PC-3 (cell line): ENCODE results near the gene MACROD2. TPM values are rescaled to one million over a fixed set of nuclear protein-coding genes. Genes with fewer than 3 reads are reported as not detected.

Experiments used
- ATAC-seq: fragments of 200-7000 bp; cut with Tn5 transposase; 2 replicates; pipeline ENCODE4 v1.9.1; 2020; ENCODE audit warnings: mild to moderate bottlenecking, moderate library complexity
- BruUV-seq: library from RNA; stranded (reverse); fragments of 400-500 nt; replicated peaks from 2 replicates; lab custom pipeline; 2021; lab: Mats Ljungman, UMichigan
- CTCF ChIA-PET: fragments of 300-600 bp; sonication (Branson Sonifier 250); formaldehyde crosslinking; loops from one replicate; lab custom pipeline; 2022; ENCODE audit warnings: antibody characterized with exemption; lab: Charles Lee
- POLR2A ChIA-PET: fragments of 300-600 bp; sonication (Branson Sonifier 250); formaldehyde crosslinking; loops from one replicate; lab custom pipeline; 2022; ENCODE audit warnings: antibody characterized with exemption; ENCODE audit not compliant: unreplicated experiment; lab: Charles Lee
- DNase-seq: peaks from one replicate; pipeline ENCODE4 v3.0.0-alpha.2; 2015
- H2AFZ ChIP-seq: fragments of 300-600 bp; sonication (generic); 2 replicates; pipeline ENCODE4 v1.6.0; 2016; ENCODE audit warnings: antibody characterized with exemption, low read length
- H3F3A ChIP-seq: fragments of 300-600 bp; sonication (generic); one replicate; pipeline ENCODE4 v1.6.0; 2017; ENCODE audit warnings: antibody characterized with exemption, low read length, control low read depth, mild to moderate bottlenecking; ENCODE audit not compliant: unreplicated experiment
- H3K27ac ChIP-seq: fragments of 300-600 bp; sonication (generic); 2 replicates; pipeline ENCODE4 v1.5.1; 2016; ENCODE audit warnings: mild to moderate bottlenecking, low read length
- H3K27me3 ChIP-seq: fragments of 300-600 bp; sonication (generic); 2 replicates; pipeline ENCODE4 v1.6.1; 2016; ENCODE audit warnings: low read length, mixed read lengths
- H3K36me3 ChIP-seq: fragments of 300-600 bp; sonication (generic); 2 replicates; pipeline ENCODE4 v1.6.1; 2016; ENCODE audit warnings: low read depth, mixed run types, low read length, mixed read lengths
- H3K4me1 ChIP-seq: fragments of 300-600 bp; sonication (generic); 2 replicates; pipeline ENCODE4 v1.5.1; 2016; ENCODE audit warnings: low read length; ENCODE audit not compliant: insufficient read depth
- H3K4me2 ChIP-seq: fragments of 300-600 bp; sonication (generic); 2 replicates; pipeline ENCODE4 v1.6.0; 2016; ENCODE audit warnings: low read length
- H3K4me3 ChIP-seq: fragments of 300-600 bp; sonication (generic); 2 replicates; pipeline ENCODE4 v1.5.1; 2016; ENCODE audit warnings: mild to moderate bottlenecking, low read length, mixed read lengths
- H3K79me2 ChIP-seq: fragments of 300-600 bp; sonication (generic); 2 replicates; pipeline ENCODE4 v1.6.1; 2017; ENCODE audit warnings: low read length, mixed read lengths
- H3K9ac ChIP-seq: fragments of 300-600 bp; sonication (generic); 2 replicates; pipeline ENCODE4 v1.6.0; 2016; ENCODE audit warnings: mild to moderate bottlenecking, low read length
- H3K9me2 ChIP-seq: fragments of 300-600 bp; sonication (generic); replicated peaks from 2 replicates; pipeline ENCODE4 v1.6.1; 2016; ENCODE audit warnings: mixed run types, low read length, mixed read lengths
- H3K9me3 ChIP-seq: fragments of 300-600 bp; sonication (generic); 2 replicates; pipeline ENCODE4 v1.6.1; 2016; ENCODE audit warnings: low read length, mixed read lengths
- H4K20me1 ChIP-seq: fragments of 300-600 bp; sonication (generic); 2 replicates; pipeline ENCODE4 v1.6.1; 2016; ENCODE audit warnings: low read length, mixed read lengths
- EZH2 ChIP-seq: fragments of 300-600 bp; sonication (generic); IDR thresholded peaks from one replicate; pipeline ENCODE4 v1.6.1; 2017; ENCODE audit warnings: antibody characterized with exemption, mild to moderate bottlenecking, low read length; ENCODE audit not compliant: unreplicated experiment
- EZH2phosphoT487 ChIP-seq: fragments of 300-600 bp; sonication (generic); IDR thresholded peaks from 2 replicates; pipeline ENCODE4 v1.6.1; 2018; ENCODE audit warnings: mild to moderate bottlenecking, antibody characterized with exemption, low read length, borderline replicate concordance
- intact Hi-C: fragments of 100-400 bp; cut with micrococcal nuclease; formaldehyde crosslinking; loops from 2 replicates; pipeline ENCODE4 v1.9.0; 2023
- total RNA-seq: library from RNA; depleted of rRNA; stranded (reverse); fragments of >200 nt; gene quantifications from 2 replicates; pipeline ENCODE4 v1.2.3, GENCODE V29; 2014
- TF ChIP-seq, protein P1 (sequence below): fragments of 300-600 bp; sonication (generic); conservative IDR thresholded peaks from 2 replicates; pipeline ENCODE4 v1.5.1; 2017; ENCODE audit warnings: antibody characterized with exemption, low read depth, mild to moderate bottlenecking, low read length

MACROD2 gene
- total RNA-seq, 1 experiment from 2014 or later: 3.1 TPM

DNA sequence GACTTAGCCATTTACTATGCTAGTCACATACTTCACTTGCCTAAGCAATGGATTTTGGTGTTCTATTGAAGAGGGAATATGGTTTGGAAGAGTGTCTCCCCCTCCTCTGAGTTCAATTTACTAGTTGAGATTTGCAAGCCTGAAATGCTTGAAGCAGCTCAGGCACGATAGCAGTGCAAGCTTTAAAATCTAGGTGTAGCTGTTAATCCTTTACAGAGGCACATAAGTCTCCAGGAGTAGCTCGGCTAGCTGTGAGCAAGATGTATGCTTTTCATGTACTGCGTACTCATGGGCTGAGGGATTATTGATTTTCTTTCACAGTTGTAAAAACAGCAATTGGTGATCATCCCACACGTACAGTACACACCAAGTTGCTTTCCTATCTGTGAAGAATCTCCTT, 341.4 kb downstream of the MACROD2 start:
- BruUV-seq: no TSS peak
- TF ChIP-seq EZH2: no peak
- no peak for TF ChIP-seq EZH2phosphoT487
- TF ChIP-seq, protein P1, sequence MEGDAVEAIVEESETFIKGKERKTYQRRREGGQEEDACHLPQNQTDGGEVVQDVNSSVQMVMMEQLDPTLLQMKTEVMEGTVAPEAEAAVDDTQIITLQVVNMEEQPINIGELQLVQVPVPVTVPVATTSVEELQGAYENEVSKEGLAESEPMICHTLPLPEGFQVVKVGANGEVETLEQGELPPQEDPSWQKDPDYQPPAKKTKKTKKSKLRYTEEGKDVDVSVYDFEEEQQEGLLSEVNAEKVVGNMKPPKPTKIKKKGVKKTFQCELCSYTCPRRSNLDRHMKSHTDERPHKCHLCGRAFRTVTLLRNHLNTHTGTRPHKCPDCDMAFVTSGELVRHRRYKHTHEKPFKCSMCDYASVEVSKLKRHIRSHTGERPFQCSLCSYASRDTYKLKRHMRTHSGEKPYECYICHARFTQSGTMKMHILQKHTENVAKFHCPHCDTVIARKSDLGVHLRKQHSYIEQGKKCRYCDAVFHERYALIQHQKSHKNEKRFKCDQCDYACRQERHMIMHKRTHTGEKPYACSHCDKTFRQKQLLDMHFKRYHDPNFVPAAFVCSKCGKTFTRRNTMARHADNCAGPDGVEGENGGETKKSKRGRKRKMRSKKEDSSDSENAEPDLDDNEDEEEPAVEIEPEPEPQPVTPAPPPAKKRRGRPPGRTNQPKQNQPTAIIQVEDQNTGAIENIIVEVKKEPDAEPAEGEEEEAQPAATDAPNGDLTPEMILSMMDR: no peak; the same call in 1 of the 2 replicates
- peak overlapping the region; percentile 67 for H3K9ac ChIP-seq
- peak; percentile 63 for DNase-seq
- H3K4me1 ChIP-seq: peaks cover 15% of the 10 kb centered on the region
- intact Hi-C loops: loop anchor here (1.0 to 5.0 kb wide), 11 partner anchors 91 to 1594 kb away; no protein-coding TSS in a partner anchor
- no peaks in the 10 kb centered on the region for H3K36me3 ChIP-seq
- H3K27ac ChIP-seq: peak overlapping the region; percentile 44
- peak; percentile 78 for ATAC-seq
- peak overlapping the region; percentile 85 for H2AFZ ChIP-seq
- H3F3A ChIP-seq: no peaks in the 10 kb centered on the region
- H3K9me3 ChIP-seq: no peaks in the 10 kb centered on the region
- ChIA-PET POLR2A (no interaction called here), CTCF (interaction anchor here (0.5 to 2.0 kb wide), 15 partner anchors 70 to 1591 kb away, joined by 3 to 12 read pairs (median 3); no protein-coding TSS in a partner anchor)
- H3K79me2 ChIP-seq: peaks cover 3% of the 10 kb centered on the region; the same call in 1 of the 2 replicates
- no peaks in the 10 kb centered on the region for H3K9me2 ChIP-seq
- peak overlapping the region; percentile 75 for H3K4me3 ChIP-seq
- no peaks in the 10 kb centered on the region for H3K27me3 ChIP-seq
- H4K20me1 ChIP-seq: no peaks in the 10 kb centered on the region
- peak overlapping the region; percentile 85 for H3K4me2 ChIP-seq

DNA sequence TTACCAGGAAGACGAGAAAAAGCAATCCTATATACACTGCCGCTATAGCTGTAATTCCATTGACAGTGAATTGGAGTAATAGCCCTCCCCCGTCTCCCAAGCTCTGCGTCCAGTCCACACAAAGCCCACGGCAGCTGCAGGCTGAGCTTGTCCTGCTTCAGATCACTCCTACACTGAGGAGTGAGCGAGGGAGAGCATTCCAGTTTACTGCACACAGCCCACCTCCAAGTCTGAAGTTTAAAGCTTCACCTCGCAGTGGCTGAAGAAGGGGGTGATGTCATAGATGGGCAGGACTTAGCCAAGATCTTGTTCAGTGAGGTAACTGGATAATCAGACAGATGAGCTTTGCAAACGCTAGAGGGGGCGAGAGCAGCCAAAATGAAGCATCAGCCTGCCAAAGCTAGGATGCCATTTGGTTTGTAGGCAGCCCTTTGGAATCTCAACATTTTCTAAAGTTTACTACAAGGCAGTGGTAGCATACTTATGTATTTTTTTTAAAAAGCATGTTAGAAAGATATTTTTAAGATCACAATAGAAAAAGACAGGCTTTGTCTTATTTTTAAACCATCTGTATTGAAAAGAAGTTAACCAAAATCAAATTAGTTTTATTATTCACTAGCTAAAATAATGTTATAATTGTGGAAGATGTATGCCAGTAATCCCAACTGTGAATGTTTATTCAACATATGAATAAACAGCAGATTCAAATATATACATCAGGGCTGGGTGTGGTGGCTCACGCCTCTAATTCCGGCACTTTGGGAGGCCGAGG, 342.3 kb downstream of the MACROD2 start, which contains the start of gene FLRT3:
Gene FLRT3, minus strand, starts transcription at position 213 of the 772 bp plus-strand sequence. CDS start 10,106 bp downstream, outside the sequence.
- Histone ChIP-seq H3K9ac (peak within 1 kb of the TSS; percentile 67), H3K79me2 (peaks cover 3% of the 10 kb centered on the region; the same call in 1 of the 2 replicates), H3K4me2 (peak within 1 kb of the TSS; percentile 85), H3K36me3 (no peaks in the 10 kb centered on the region), H3K4me3 (peak within 1 kb of the TSS; percentile 75), H3K9me2 (no peaks in the 10 kb centered on the region), H3K4me1 (peaks cover 15% of the 10 kb centered on the region), H3F3A (no peaks in the 10 kb centered on the region), H3K27ac (peak within 1 kb of the TSS; percentile 44), H4K20me1 (no peaks in the 10 kb centered on the region), H3K9me3 (no peaks in the 10 kb centered on the region), H2AFZ (peak within 1 kb of the TSS; percentile 85), H3K27me3 (no peaks in the 10 kb centered on the region)
- peak; percentile 94 for ATAC-seq
- peak; percentile 97 for DNase-seq
- BruUV-seq: no TSS peak
- no peak for TF ChIP-seq EZH2
- TF ChIP-seq EZH2phosphoT487: no peak
- TF ChIP-seq, protein P1: peak; percentile 96
- POLR2A ChIA-PET: interaction anchor here (0.7 kb wide), 1 partner anchor 1063 kb away, joined by 3 read pairs; no protein-coding TSS in a partner anchor
- CTCF ChIA-PET: interaction anchor here (0.6 to 2.0 kb wide), 19 partner anchors 69 to 1341 kb away, joined by 3 to 12 read pairs (median 4); no protein-coding TSS in a partner anchor
- intact Hi-C loops: loop anchor here (1.0 to 5.0 kb wide), 10 partner anchors 90 to 649 kb away; no protein-coding TSS in a partner anchor
